ENCODE results near the gene FILIP1. TPM values are rescaled to one million over a fixed set of nuclear protein-coding genes. Genes with fewer than 3 reads are reported as not detected.

FILIP1 gene
- total and polyA plus RNA-seq, 2 of the 4 experiments (the other 2 are of a cell fraction): under 0.01 to 0.03 TPM

DNA sequence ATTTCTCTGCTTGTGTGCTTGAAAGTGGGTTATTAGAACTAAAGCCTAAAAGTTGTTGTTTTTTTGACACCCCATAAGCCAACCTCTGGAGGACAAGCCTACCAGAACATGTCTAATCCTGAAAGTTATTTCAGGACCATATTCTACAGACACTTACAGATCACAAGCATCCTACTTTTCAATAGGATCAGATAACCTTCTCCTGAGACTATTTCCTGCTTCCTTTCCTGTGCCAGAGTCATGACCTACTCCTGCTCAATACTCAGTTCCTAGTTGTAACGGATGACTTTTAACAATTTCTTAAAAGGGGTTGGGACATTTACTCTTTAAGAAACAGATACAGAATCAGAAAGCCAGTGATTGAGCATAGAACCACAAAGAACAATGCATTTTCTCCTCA lies 5.3 kb upstream of the FILIP1 start:
- H3K9me3 ChIP-seq (ENCODE audit: control insufficient read depth, insufficient read depth, low read length): no peaks in the 10 kb centered on the region
- no peak overlapping the region for H2BK120ac ChIP-seq (ENCODE audit: low read depth, low read length)
- no peak overlapping the region for H2AK9ac ChIP-seq (replicated peaks; ENCODE audit: low read depth, low read length, poor library complexity)
- BruUV-seq (replicated peaks): no TSS peak
- DNase-seq: no peak
- no peak overlapping the region for H3K56ac ChIP-seq (ENCODE audit: extremely low read depth, insufficient read depth, low read length)
- no peak overlapping the region for H3K14ac ChIP-seq (replicated peaks; ENCODE audit: low read depth, low read length)
- H3K79me1 ChIP-seq (ENCODE audit: low read depth in 1 of 2, low read length in 2 of 2): no peaks in the 10 kb centered on the region
- H4K91ac ChIP-seq (ENCODE audit: insufficient read depth, low read depth, low read length): no peak overlapping the region
- H4K5ac ChIP-seq (ENCODE audit: low read depth, low read length): no peak overlapping the region
- no peak for TF ChIP-seq CEBPB (IDR thresholded peaks at IDR 0.05; ENCODE audit: low read depth, low read length)
- no peaks in the 10 kb centered on the region for H3K9me1 ChIP-seq (ENCODE audit: insufficient read depth, low read length)
- no peak overlapping the region for H3K27ac ChIP-seq (ENCODE audit: insufficient read depth, low read length)
- no peak overlapping the region for H3K4ac ChIP-seq (ENCODE audit: low read depth, low read length)
- H4K20me1 ChIP-seq (ENCODE audit: insufficient read depth, low read length): no peaks in the 10 kb centered on the region
- intact Hi-C loops (cut with micrococcal nuclease): no loop called here
- no peak overlapping the region for H2AFZ ChIP-seq (replicated peaks; ENCODE audit: low read length, poor library complexity)
- no peak overlapping the region for H2AK5ac ChIP-seq (ENCODE audit: low read depth, low read length)
- H2BK20ac ChIP-seq (ENCODE audit: low read depth, low read length): no peak overlapping the region
- no peak for ATAC-seq (ENCODE audit: low read depth)
- ChIA-PET CTCF (interaction anchor here (0.6 kb wide), 1 partner anchor 17 kb away, joined by 3 read pairs; no protein-coding TSS in a partner anchor), POLR2A (ENCODE audit: unreplicated experiment) (no interaction called here)
- no CpG with 5 or more reads among the region's 1 CpG for WGBS, 2 experiments (ENCODE audit: extremely low coverage in 2 of 2, insufficient read length in 1 of 2)
- dilution Hi-C loops (cut with HindIII; ENCODE audit: low sequenced_read_pairs, unreplicated experiment): no loop called here
- H3K18ac ChIP-seq (ENCODE audit: low read depth, low read length): no peak overlapping the region
- H3K4me1 ChIP-seq (ENCODE audit: control insufficient read depth, insufficient read depth, low read length): peaks cover 1% of the 10 kb centered on the region; the same call in 1 of the 2 replicates
- no peaks in the 10 kb centered on the region for H3K36me3 ChIP-seq (ENCODE audit: control insufficient read depth, insufficient read depth, low read length)
- H2BK15ac ChIP-seq (ENCODE audit: low read depth, low read length): no peak overlapping the region
- H3K4me2 ChIP-seq (ENCODE audit: low read depth, low read length): no peak overlapping the region
- H3K4me3 ChIP-seq (ENCODE audit: insufficient read depth, low read depth, low read length): no peak overlapping the region
- H3K23ac ChIP-seq (ENCODE audit: low read depth, low read length): no peak overlapping the region
- no peak overlapping the region for H2BK5ac ChIP-seq (ENCODE audit: low read depth, low read length, poor library complexity, severe bottlenecking)
- in situ Hi-C loops (cut with MboI; ENCODE audit: low sequenced_read_pairs): no loop called here
- H3K9ac ChIP-seq (ENCODE audit: low read depth, low read length): no peak overlapping the region
- no peak overlapping the region for H4K8ac ChIP-seq (ENCODE audit: low read depth in 2 of 2, low read length in 2 of 2)
- no peaks in the 10 kb centered on the region for H3K27me3 ChIP-seq (ENCODE audit: control insufficient read depth, insufficient read depth, low read length)

Data from IMR-90 (cell line).